Femur (tissue), 1 donor: ENCODE measurements around the gene UVRAG.
"Not testable (repeated sequence)": the region's sequence is repeated elsewhere in the genome, so short reads cannot be mapped to it uniquely, and the experiment has no call there.

Experiments
- DNase-seq: peaks from one replicate; pipeline ENCODE4 v3.0.0-alpha.2; 2017

The UVRAG gene

DNA sequence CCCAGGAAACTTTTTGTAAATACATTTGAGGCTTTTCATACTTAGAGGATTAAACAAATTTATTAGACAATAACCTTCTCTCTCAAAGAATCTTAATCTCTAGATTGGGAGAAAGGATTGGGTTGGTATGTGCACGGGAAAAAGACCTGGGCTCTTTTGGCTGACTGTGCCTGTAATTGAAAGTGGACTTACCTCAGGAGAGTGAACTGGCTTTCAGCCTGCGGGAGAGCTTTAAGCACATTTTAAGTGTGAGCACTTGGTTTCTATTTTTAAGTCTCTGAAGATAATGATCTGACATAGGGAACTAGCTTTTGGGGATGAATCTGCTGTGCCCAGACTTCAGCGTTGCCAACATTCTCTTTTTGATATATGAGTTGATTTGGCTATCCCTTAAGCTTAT lies 35.8 kb downstream of the UVRAG start:
- DNase-seq: no peak

DNA sequence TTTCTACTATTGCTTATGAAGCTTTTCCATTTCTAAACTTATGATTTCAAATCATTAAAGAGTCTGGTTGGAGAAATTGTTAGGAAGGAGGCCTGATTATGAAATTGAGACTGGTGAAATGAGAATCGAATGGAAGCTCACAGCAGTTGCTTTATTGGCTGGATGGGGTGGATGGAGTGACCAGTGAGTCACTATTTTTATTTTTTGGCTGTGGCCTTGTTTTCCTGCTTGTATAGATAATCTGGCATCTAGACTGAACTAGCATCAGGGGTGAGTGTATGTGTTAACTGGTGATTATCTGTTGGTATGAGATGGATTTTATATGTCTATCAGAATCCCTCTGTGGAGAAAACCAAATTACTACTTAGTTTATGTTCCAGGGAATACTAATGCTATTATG lies 36.2 kb downstream of the UVRAG start:
- DNase-seq: no peak

DNA sequence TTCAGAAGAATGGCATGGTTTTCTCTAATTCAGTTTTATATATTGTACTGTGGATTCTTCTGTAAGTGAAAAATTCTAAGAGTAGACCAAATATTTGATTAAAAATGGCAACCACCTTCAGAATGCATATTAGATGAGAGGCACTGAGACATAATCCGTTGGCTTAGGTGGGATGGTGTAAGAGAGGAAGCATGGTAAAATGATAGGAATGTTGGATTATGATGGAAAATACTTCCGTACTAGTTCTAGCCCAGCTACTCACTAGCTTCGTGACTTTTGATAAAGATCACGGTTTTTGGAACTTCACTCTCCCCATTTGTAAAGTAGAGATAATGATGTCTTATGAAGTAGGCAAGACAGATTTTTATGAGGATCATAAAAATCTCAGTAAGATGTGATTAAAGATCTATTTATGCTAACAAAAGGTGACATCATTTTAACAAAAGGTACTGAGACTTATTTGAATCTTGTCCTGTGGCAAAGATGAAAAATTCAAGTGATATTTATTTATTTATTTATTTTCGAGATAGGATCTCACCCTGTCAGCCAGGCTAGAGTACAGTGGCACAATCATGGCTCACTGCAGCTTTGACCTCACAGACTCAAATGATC lies 37.5 kb downstream of the UVRAG start:
- no peak for DNase-seq

DNA sequence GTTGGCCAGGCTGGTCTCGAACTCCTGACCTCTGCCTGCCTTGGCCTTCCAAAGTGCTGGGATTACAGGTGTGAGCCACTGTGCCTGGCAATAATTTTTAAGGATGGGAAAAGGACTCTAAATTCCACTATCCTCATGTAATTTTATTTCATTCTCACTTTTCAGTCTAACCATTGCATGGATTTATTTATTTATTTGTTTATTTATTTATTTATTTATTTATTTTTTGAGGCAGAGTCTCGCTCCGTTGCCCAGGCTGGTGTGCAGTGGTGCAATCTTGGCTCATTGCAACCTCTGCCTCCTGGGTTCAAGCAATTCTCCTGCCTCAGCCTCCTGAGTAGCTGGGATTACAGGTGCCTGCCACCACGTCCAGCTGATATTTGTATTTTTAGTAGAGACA lies 38.6 kb downstream of the UVRAG start:
- DNase-seq: not testable (repeated sequence)

DNA sequence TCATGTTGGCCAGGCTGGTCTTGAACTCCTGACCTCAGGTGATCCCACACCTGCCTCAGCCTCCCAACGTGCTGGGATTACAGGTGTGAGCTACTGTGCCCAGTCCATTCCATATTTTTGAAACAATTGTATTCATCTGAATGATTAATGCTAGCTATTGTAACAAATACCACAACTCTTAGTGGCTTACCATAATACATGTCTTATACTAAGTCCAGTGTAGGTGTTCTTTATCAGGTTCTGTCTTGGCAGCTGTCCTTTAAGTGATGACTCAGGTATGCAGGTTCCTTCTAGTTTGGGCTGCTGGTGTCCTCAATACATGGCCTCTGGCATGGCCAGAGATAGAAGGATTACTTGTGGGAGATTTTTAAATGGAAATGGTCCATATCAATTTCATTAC lies 39.0 kb downstream of the UVRAG start:
- DNase-seq: no peak

DNA sequence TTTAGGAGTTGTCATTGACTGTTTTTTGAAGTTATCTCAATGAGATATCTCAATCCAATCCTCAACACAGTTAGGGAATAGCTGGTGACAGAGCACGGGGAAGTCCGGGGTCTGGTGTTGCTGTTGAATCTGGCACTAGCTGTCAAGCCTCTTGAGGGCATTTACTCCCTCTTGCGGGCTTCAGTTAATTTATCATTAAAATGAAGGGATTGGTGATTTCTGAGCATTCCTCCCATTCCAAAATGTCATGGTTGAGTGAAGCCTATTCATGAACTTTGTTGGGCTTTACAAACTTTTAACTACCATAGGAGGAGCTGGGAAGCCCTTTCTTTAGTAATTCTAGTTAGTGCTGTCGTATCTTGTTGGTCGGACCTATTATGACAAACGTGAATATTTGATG lies 40.2 kb downstream of the UVRAG start:
- no peak for DNase-seq

DNA sequence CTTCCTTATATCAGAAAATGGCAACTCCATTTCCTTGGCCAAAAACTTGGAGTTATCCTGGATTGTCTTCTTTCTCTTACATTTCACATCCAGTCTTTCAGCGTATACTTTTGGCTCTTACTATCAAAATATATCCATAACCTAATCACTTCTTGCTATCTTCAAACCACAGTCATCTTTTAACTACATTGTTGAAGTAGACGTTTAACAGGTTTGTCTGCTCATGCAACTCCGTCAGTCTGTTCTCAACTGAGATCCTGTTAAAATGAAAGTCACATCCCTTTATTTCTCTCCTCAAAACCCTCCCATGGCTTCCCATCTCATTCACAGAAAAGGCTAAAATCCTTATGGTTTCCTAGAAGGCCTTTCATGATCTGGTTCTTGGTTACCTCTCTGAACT lies 41.9 kb downstream of the UVRAG start:
- DNase-seq: no peak

DNA sequence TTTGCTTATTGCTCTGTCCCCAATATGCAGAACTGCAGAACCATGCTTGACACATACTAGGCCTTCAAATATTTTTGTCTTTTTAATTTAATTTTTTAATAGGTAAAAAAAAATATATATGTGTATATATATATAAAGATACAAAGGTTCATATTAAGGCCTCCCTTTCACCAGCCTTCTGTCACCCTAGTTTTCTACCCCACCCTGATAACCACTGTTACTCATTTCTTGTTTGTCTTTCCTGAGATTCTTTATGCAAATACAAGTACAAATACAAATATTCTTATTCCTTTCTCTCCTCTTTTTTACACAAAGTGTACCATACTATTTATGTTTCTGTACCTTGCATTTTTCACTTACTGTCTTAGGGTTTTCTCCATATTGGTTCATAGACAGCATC lies 43.0 kb downstream of the UVRAG start:
- no peak for DNase-seq

DNA sequence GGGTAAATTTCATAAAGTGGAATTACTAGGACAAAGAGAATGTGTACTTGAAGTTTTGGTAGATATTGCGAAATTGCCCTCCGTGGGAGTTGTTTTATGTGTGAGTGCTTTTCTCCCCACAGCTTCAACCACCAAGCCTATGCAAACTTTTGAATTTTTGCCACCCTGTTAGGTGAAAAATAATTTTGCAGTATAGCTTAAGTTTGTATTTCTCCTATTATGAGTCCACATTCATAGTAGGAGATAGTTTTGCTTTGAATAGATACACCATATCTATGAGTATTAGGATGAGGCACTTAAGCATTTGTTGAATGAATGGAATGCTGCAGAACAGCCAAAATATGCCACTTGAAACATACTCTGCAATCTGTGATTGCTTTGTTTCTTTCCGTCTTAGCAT lies 43.6 kb downstream of the UVRAG start:
- no peak for DNase-seq

DNA sequence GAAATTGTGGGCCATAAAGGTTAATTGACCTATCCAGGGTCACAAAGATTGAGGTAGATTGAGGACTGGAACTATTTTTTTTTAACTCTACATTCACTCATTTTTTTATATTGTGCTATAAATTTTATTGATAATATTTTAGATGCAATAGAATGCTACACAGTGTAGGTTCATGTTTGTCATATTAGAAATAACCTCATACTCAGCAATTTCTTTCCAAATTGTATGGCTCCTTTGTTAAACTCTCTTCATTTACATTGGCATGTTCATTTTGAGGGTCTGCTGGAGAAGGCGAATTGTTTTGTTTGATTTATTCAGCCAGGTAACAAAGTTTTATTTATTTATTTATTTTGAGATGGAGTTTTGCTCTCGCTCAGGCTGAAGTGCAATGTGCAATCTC lies 44.6 kb downstream of the UVRAG start:
- DNase-seq: no peak

DNA sequence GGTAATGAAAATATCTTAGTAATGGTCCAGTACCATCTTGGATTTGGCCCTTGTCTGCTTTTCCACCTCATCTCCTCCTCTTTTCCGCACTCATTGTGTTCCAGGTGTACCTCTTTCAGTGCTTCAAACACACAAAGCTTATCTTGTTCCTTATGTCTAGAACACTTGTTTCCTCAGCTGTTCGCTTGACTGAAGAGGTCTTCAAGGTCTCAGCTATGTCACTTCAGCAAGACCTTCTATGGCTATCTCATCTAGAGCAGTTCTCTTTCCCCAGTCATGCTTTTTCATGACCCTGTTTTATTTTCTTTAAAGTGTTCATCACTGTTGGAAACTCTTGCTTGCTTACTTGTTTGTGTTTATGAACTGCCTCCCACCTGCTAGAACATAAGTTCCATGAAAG lies 47.4 kb downstream of the UVRAG start:
- DNase-seq: no peak

DNA sequence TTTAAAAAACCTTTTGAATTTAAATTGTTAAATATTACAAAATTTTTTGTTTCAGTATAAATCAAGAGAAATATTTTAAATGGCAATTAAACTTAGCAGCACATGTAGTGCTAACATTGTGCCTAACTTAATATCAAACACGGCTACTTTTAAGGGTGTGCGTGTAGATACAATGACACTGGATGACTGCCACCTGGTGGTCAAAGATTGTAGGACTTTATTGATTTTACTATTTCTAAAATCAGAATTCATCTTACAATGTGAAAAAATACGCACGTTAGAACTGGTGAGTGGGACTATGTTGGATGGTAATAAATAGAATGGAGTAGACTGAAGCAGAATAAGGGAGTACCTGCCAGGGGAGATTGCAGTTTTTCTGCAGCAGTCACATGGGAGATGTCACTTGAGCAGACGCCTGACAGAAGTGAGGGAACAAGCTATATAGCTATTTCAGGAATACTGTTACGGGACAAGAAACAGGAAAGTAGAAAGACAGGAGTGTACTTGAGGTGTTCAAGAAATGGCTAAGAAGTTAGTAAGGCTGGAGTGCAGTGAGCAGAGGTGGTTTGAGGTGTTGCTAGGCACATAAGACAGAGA lies 52.9 kb downstream of the UVRAG start:
- no peak for DNase-seq

DNA sequence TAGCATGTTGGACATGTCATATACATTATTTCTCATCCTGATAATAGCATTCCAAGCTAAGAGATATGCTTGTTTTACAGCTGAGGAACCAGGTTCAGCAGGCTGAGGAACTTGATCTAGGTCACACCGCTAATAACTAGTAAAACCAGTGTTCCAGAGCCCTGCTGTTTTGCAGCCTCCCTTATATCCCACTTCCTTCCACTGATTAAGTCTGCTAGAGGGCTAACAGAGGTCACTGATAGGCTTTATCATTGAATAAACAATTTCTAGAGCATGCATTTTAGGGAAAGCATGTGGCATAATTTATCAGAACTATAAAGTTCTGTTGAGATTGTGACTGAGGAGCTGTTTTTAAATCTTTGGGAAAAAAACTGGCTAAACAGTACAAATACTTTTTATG lies 54.0 kb downstream of the UVRAG start:
- DNase-seq: no peak

DNA sequence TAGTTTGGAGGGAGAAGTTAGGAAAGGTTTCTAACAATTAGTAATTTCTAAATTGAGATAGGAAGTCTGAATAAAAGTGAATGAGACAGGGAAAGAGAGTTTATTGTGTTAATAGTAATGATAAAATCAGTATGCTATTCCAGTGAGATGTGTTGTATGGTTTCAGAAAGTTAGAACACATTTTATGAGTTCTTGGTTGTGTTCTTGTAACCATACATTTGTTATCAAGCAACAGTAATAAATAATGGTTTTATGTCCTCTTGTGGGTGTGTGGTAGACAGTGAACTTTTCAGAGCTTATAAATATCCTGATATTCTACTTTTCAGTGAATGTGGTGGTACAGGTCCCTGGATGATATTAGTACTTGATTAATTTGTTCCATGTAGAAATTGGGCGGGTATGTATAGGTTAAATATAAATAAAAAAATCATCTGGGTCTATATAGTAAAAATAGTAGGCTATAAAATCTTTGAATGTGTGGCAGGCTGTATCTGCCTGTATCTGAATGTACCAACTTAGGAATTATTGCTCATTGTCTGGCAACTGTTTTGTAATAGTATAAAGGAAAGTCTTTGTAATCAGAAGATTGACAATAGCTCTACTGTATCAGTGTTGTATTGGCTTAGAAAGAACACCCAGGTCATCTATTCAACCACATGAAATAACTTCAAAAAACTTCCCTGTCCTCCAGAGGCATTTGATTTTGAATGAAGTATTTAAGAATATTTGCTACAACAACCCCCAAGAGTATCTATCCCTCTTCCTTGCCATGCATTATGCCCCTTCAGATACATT lies 54.8 kb downstream of the UVRAG start:
- no peak for DNase-seq

DNA sequence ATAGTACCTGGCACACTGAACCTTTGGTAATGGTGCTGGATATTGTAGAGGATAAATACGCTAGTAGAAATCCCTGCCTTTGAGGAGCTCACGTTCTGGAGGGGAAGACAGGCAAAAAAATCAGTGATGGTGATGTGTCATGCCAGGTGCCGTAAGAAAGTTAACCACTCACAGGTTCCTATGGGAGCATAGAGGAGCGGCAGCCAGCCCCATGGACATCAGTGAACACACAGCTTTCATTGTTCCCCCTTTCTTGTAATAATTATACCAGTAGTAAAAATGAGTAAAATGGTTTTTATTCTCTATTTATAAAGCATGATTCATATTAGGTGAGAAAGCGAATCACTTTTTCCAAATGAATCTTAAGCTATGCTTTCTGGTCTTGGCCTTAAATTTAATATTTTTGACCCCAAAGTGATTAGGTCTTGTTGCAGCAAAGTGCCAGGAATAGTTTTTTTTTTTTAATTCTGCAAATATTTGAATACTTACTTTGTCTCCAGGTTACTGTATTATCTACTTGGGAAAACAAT lies 57.9 kb downstream of the UVRAG start:
- no peak for DNase-seq

DNA sequence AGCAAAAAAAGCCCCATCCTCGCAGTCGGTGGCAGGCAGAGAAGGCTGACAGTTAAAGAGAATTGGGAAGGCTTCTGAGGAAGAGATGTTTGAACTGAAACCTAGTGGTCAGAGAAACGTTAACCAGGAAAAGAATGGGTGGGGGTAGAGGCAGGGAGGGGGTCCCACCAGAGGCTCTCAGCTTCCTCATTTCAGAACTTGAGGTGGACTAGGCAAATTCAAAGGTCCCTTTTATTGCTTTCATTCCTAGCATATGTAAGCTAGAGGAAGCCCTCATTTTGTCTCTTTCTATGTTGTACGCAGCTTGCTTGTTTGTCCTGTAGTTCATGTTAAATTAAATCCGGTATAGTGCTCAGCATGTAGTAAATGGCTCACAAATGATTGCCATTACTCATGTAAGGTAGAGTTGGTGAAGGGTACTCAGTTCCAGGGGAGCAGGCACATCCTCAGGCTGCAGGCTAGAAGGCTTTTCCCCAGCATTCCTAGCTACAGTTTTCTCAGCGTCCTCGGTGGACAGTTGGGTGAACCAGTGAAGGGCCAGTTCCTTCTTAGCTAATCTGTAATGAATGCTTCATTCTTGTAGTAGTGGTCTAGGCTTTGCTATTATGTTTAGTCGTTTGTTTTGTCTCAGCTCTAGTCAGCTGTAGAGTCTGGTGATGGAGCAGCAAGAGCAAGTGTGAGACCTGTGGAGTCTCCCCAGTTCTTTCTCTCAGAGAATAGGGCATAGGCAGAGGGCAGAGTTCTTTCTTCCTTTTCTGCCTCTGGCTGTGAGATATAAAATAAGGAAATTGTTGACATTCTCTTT lies 58.6 kb downstream of the UVRAG start:
- no peak for DNase-seq

DNA sequence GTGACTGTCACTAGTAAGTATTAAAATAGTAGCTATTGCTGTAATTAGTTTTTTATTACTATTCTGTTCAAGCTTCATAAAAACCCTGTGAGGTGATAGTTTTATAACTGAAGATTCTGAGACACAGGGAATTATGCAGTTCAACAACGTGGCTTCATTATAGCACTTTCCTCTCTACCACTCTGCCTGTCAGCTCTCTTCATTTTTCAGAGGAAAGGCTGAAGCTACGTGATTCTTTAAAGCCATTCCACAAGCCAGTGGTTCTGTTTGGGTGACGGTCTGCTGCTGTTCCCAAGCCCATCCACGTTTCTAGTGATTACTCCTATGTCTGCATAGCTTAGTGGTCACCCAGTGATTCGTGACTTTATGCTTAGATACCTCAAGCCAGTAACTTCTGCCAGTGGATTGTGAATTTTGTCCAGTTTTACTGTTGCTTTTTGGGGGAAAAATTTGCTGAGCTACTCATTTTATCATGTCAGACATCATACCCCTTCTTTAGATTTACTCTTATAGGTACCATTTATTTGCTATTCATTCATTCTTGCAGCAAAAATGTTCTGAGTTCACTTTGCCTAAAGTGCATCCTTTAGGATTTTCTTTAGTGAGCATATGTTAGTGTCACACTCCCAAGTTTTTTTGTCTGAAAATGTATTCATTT lies 59.8 kb downstream of the UVRAG start:
- no peak for DNase-seq

DNA sequence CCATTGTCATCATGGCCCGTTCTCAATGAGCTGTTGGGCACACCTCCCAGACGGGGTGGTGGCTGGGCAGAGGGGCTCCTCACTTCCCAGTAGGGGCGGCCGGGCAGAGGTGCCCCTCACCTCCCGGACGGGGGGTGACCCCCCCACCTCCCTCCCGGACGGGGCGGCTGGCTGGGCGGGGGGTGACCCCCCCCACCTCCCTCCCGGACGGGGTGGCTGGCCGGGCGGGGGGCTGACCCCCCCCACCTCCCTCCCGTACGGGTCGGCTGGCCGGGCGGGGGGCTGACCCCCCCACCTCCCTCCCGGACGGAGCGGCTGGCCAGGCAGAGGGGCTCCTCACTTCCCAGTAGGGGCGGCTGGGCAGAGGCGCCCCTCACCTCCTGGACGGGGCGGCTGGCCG lies 62.3 kb downstream of the UVRAG start:
- not testable (repeated sequence) for DNase-seq

DNA sequence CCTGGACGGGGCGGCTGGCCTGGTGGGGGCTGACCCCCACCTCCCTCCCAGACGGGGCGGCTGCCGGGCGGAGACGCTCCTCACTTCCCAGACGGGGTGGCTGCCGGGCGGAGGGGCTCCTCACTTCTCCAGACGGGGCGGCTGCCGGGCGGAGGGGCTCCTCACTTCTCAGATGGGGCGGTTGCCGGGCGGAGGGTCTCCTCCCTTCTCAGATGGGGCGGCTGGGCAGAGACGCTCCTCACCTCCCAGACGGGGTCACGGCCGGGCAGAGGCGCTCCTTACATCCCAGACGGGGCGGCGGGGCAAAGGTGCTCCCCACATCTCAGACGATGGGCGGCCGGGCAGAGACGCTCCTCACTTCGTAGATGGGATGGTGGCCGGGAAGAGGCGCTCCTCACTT lies 62.9 kb downstream of the UVRAG start:
- DNase-seq: not testable (repeated sequence)

DNA sequence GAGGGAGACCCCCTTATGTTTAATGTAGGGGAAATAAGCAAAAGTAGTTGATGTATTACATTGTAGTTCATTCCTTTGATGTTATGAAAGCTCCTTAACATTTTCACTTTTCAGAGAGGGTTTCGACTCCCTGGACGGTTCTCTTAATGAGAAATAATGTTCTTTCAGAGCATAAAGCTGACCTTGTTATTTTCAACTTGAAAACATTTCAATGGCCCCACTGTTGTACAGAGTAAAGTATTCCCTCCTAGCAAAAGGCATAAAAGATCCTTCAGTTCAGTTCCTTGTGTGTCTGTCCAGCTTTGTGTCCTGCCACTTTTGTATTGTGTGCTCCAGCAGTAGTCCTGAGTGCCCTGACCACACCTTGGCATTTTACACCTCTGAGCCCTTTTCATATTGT lies 63.9 kb downstream of the UVRAG start:
- no peak for DNase-seq

DNA sequence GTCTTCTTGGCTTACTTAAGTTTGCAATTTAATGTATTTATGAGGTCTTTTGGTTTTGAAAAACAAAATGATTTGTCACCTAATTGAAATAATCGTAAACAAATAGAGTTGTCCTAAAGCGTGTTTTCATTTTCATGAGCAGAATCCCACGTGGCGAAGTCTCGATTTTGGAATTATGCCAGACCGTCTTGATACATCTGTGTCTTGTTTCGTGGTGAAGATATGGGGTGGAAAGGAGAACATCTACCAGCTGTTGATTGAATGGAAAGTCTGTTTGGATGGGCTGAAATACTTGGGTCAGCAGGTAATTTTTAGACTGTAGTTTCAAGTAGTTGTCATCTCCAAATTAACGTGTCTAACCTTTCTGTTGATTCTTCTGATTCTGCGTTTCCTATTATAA lies 64.7 kb downstream of the UVRAG start:
- no peak for DNase-seq

DNA sequence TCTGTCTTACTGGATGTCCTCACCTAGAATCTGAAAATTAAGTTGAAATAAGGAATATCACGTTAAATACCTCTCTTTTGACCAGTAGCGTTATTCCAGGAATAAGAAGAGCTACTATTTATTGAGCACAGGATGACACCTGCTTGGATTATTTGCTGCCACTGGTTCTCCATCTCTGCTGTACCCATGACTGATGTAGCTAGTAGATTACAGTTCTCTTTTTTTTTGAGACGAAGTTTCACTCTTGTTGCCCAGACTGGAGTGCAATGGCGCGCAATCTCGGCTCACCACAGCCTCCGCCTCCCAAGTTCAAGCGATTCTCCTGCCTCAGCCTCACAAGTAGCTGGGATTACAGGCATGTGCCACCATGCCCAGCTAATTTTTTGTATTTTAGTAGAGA lies 65.3 kb downstream of the UVRAG start:
- not testable (repeated sequence) for DNase-seq

DNA sequence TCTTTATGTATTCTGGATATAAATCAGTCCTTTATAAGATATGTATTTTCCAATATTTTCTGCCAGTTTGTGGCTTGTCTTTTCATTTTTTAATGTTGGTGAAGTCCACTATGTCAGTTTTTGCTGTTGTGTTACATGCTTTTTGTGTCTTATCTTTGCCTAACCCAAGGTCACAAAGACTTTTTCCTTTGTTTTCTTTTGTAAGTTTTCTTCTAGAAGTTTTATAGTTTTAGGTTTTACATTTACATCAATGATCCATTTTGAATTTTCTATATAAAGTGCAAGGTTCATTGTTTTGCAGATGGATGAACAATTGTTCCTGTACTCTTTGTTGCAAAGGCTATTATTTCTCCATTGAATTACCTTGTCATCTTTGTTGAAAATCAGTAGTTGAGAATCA lies 69.3 kb downstream of the UVRAG start:
- no peak for DNase-seq
